Kidney (tissue), 14 donors: ENCODE results near the gene GPATCH2. TPM values are rescaled to one million over a fixed set of nuclear protein-coding genes. Genes with fewer than 3 reads are reported as not detected.

Source experiments
- DNase-seq, 5 donors: peaks; one replicate each; pipeline ENCODE4 v3.0.0-alpha.2; 2013 to 2020
- FAIRE-seq: peaks from 2 replicates; lab custom pipeline; 2012; peaks lifted over from hg19 to GRCh38; lab: Jason Lieb, UNC
- H3K27ac ChIP-seq, 2 donors: one replicate each; pipeline ENCODE4 v1.7.0; 2013; ENCODE audit warnings: low read depth in 2 of 2, low read length in 2 of 2, inconsistent platforms in 1 of 2
- H3K27me3 ChIP-seq: one replicate; pipeline ENCODE4 v1.7.1; 2013; ENCODE audit warnings: low read length, inconsistent platforms; ENCODE audit not compliant: control insufficient read depth, insufficient read depth
- H3K36me3 ChIP-seq, 3 donors: one replicate each; pipeline versions ENCODE4 v1.7.0 to v1.7.1; 2013; ENCODE audit warnings: low read length in 3 of 3, control low read depth in 1 of 3, inconsistent platforms in 1 of 3; ENCODE audit not compliant: insufficient read depth in 3 of 3, control insufficient read depth in 2 of 3
- H3K4me1 ChIP-seq, 3 donors: one replicate each; pipeline versions ENCODE4 v1.7.0 to v1.7.1; 2013; ENCODE audit warnings: low read length in 3 of 3, inconsistent platforms in 1 of 3, low read depth in 1 of 3; ENCODE audit not compliant: control insufficient read depth in 2 of 3, insufficient read depth in 2 of 3
- H3K4me3 ChIP-seq, 3 donors: one replicate each; pipeline versions ENCODE4 v1.7.0 to v1.8.1; 2013; ENCODE audit warnings: low read length in 3 of 3, control low read depth in 1 of 3, inconsistent platforms in 1 of 3
- H3K9ac ChIP-seq, 3 donors: one replicate each; pipeline versions ENCODE4 v1.7.0 to v1.7.1; 2013; ENCODE audit warnings: low read length in 3 of 3, control low read depth in 1 of 3, inconsistent platforms in 1 of 3
- H3K9me3 ChIP-seq, 3 donors: one replicate each; pipeline versions ENCODE4 v1.7.0 to v1.7.1; 2013; ENCODE audit warnings: low read length in 3 of 3, control low read depth in 1 of 3, inconsistent platforms in 1 of 3; ENCODE audit not compliant: control insufficient read depth in 2 of 3, insufficient read depth in 1 of 3
- CTCF ChIP-seq: IDR thresholded peaks from 3 replicates; pipeline ENCODE4 v1.5.1; 2012; ENCODE audit warnings: mild to moderate bottlenecking, moderate library complexity, borderline replicate concordance; ENCODE audit not compliant: insufficient read depth; ENCODE audit errors: extremely low read depth
- intact Hi-C: fragments of 100-400 bp; cut with DNase I; formaldehyde crosslinking; loops from one replicate; pipeline ENCODE4 v1.11.1; 2022
- polyA plus RNA-seq: library from polyadenylated mRNA; stranded (reverse); fragments of 350-450 nt; fragmentation: Illumina TruSeq; extraction: RNeasy Lipid Tissue Mini Kit (QIAGEN cat#74804); gene quantifications from one replicate; pipeline ENCODE4 v1.2.3, GENCODE V29; 2014; ENCODE audit warnings: low read depth, low replicate concordance; ENCODE audit not compliant: insufficient read depth
- total RNA-seq: library from RNA; stranded (reverse); fragmentation: NEBNext Ultra II Directional; extraction: Animal tissue kit (Norgen Biotek cat#: 25700); gene quantifications from one replicate; pipeline ENCODE4 v1.2.1, GENCODE V29; 2021
- donor health status: control.
- donor health status: control.
- donor health status: control.
- donor health status: control.
- donor health status: control.
- donor health status: DM: yes; HTN: yes; CAD: no.
- donor health status: Normal renal cell carcinoma (clear cell type).

GPATCH2 gene
- total and polyA plus RNA-seq, 2 donors from 2014 or later: 3.9 to 18.7 TPM

DNA sequence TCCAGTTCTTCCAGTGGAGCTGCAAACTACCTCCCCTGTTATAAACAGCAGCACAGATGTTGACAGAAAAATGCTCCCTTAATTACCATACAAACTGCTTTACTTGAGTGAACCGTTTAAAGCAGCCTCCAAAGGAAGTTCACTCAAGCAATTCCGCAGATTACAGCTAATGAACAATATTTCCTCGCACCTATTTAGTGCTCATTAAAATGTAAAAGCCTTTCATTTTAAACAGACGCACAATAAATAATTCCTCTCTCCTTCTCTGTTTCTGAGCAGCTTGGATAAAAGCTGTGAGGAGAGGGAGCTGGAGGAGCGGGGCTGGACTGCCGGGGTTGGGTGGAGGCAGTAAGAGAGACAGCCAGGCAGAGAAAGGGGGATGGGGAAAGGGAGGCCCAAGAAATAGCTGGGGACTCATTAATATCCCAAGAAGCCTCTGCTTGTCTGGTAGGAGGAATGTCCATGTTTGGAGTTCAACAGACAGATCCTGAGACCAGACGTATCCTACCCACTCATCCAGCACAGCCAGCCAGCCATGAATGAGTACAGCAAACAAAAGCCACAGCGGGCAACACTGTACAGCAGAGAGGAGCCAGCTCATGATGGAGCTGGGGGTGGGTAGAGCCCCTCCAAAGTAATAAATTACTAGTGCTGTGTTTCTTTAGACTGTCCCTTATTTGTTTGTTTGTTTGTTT is 227.7 kb downstream of the GPATCH2 start:
- Histone ChIP-seq H3K9ac (no peak overlapping the region), H3K36me3 (no peaks in the 10 kb centered on the region), H3K4me3 (peak overlapping the region in 1 of 3 donors; percentile 11), H3K9me3 (no peaks in the 10 kb centered on the region), H3K27me3 (no peaks in the 10 kb centered on the region), H3K4me1 (no peaks in the 10 kb centered on the region), H3K27ac (no peak overlapping the region)
- no peak for TF ChIP-seq CTCF
- DNase-seq: peak in 4 of 5 donors; percentile 48 to 73 (median 63)
- no peak for FAIRE-seq
- intact Hi-C loops: no loop called here

DNA sequence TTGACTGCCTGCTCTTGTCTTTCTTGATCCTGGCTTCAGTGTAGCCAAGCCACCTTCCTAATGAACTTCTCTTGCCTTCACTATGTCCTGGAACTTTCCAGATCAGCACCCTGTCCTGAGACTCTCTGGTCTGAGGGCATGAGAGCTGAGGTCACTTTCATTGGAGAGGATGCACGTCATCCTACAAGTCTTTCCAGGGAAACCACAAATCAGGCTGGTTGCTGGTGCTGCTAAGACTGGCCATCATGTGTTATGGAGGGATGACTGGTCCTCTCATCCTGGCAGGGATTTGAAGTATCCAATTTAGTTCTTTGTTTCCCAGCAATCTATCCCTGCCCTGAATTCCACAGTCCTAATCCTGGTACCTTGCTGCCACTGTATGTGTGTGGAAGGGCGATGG is 228.6 kb downstream of the GPATCH2 start:
- DNase-seq: no peak
- H3K27me3 ChIP-seq: no peaks in the 10 kb centered on the region
- no peak for TF ChIP-seq CTCF
- no peak for FAIRE-seq
- intact Hi-C loops: no loop called here
- no peak overlapping the region for H3K9ac ChIP-seq
- H3K36me3 ChIP-seq: no peaks in the 10 kb centered on the region
- no peak overlapping the region for H3K4me3 ChIP-seq
- no peak overlapping the region for H3K27ac ChIP-seq
- H3K4me1 ChIP-seq: no peaks in the 10 kb centered on the region
- no peaks in the 10 kb centered on the region for H3K9me3 ChIP-seq

GRCh38 chr1:217393896-217394295 is 237.0 kb downstream of the GPATCH2 start:
- Histone ChIP-seq H3K4me3 (no peak overlapping the region), H3K9ac (no peak overlapping the region), H3K4me1 (no peaks in the 10 kb centered on the region), H3K36me3 (no peaks in the 10 kb centered on the region), H3K27ac (no peak overlapping the region), H3K9me3 (no peaks in the 10 kb centered on the region), H3K27me3 (no peaks in the 10 kb centered on the region)
- intact Hi-C loops: no loop called here
- TF ChIP-seq CTCF: peak; percentile 35
- FAIRE-seq (no peak), DNase-seq (peak in 2 of 5 donors; percentile 47 to 52)
